Activated T-cell treated with anti-CD3 and anti-CD28 coated beads, Interleukin-2, amount 50 U/mL, for 1 hour (primary cell): ENCODE measurements around the gene MTUS2.

Experiments used
- DNase-seq: peaks from one replicate; pipeline ENCODE4 v3.0.0-alpha.2; 2020

Gene MTUS2

GRCh38 chr13:29266261-29266660 lies 446.1 kb downstream of the MTUS2 start:
- no peak for DNase-seq

DNA sequence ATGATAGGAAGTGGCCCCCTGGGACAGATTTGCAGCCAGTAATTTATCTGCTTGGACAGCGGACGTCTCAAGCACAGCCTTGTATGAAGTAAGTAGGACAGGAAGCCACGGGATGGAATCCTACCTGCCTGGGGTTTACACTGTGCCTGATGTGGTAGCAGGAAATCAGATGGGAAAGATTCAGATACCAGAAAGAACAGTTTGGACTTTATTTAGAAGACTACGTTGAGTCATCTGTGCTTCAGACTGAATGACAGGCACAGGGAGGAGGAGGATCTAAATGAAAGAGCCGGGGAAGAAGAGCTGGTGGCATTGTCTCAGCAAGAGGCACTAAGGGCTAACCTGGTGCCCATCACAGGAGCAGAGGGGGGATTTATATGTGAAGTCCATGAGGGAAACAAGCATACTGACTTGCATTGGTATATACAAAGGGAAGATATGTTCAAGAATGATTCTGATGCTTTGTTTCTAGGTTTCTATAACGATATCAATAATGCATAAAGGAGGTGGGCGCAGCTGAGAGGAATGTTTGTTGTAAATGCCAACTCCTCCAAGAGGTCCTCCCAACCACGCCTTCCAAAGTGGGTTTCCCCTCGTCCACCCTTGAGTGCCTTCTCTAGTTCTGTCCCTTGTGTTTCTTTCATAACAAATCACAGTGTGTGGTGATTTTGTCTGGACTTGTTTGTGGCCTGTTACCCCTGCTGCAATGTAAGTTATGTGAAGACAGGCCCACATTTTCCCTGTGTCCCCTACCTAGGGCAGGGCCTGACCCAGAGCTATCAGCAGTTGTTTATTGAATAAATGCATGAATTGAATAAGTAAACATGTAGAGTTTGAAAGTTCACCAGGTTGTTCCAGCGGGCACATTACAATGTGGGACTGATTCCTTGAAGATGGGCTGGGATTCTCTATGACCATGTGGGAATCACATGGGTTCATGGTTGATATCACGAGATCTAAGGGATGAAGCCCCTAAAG lies 446.9 kb downstream of the MTUS2 start:
- no peak for DNase-seq

DNA sequence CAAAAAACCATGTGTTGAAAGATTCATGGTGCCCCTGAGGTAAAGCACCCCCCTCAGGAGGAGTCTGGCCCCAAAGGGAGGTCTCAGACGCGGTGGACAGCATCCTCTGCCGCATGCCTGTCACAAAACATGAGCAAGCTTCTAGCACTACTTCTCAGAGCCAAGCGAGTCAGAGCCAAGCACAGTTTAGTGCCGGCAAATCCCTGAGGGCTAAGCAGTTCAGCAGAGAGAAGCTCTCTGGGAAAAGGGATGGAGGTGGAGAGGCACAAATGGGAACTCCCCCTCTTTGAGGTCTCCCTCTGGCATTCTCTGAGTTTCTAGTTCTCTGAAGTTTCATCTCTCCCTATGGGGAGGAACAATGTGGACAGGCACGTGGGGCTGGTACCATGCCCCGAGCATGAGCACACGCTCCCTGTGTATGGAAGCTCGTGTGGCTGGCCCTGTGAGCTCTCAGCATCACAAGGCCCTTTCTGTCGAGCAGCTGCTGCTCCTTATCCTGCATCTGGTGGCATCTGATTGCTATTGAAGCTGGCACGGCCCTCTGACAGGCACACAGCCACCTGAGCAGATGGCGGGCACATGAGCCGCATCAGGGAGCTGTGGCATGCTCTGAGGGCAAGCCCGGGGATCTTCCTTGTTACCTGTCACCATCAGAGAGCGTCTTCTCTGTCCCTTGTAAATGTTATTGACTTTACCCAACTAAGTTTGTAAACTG lies 450.3 kb downstream of the MTUS2 start:
- DNase-seq: no peak

DNA sequence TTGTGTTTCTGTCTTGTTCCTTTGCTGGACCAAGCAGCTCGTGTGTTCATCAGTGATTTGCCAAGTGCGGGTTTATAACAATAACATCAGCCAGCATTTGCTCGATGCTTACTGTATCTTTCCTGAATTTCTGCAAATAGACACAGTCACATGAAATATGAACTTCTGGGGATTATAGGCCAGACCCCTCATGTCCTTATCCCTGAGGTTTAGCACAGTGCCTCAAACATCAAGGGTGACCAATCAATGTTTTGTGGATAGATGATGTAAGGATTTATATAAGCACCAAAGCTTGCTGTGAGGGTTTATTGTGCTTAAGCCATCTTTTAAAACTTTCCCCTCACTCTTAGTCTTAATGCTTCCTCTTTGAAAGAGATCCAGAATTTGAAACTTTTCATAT lies 451.5 kb downstream of the MTUS2 start:
- DNase-seq: no peak

DNA sequence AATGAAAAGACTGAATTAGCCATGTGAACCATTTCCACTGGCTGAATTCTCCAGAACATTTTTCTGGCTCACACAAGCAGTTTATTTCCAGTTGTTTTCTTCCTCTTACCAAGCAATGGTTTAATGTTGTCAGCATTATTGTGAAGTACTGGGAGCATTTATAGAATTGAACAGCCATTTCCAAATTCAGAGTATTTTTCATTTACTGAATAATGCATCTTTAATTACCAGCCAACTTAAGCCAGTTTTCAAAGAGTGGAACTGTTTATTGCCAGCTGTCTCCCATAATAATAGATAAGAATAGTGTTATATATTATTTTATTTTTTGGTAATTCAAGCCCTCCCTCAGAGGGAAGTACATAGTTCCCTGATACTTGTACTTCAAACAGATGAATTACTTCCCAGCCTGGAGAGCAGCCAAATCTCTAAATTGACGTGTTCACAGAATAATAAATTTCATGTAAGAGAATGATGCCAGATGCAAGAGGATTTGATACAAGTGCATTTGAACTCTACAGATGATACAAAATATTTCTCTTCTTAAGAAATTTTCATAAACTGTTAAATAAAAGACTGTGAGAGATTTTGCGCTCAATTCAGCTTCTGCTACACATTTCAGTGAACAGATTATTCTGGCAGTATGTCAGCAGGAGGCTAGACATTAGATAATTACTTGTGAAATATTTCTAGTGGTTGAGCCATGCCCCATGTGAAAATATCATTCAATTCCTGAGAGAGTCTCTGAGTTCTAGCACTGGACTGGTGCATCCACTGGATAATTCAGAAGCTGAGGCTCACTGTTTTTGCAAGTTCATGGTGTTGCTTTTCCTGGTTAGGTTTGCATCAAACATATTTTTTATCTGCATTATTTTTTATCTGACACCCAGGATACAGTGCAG lies 459.5 kb downstream of the MTUS2 start:
- DNase-seq: no peak

DNA sequence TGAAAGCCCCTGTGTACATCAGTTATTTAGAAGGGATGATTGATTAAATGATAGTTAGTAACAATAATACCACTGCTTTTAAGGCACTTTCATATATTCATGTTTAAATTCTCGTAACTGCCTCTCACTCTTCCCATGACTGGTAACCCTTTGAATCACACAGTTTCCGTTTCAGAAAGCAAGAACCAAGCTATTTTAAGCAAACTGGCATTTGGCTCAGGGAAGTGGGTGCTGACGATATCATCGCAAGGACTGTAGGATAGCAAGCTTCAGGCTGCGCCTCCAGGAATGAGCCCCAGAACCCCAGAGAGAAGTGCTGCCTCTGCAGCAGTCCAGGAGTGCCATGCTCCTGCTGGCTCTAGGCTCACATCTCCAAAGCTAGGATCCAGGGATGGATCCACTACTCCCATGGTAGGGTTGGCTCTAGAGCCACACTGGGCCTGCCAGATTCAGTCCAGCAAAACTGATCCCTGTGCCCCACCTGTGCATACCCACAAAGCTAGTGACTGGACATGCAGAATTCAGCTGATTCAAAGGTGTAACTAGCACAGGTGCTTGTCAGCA lies 461.9 kb downstream of the MTUS2 start:
- DNase-seq: no peak

GRCh38 chr13:29284726-29285125 lies 464.6 kb downstream of the MTUS2 start:
- DNase-seq: no peak

DNA sequence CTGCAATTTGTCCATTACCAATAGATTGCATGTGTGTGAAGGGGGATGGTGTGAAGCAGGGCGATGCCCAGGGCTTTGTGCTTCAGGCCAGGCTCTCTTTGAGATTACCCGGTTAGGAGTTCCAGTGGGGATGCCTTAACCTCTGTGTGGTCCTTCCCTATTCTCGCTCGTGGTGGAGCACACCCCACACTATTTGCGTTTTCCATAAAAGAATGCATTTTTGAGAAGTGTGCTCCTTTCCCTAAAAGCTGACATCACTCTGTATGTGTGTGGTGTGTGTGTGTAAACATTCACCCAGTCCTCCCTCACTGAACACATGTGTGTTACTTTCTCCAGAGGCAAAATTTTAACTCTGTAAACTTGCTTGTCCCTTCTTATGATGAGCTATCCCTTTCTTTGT lies 467.1 kb downstream of the MTUS2 start:
- no peak for DNase-seq

GRCh38 chr13:29292045-29292444 lies 471.9 kb downstream of the MTUS2 start:
- no peak for DNase-seq

DNA sequence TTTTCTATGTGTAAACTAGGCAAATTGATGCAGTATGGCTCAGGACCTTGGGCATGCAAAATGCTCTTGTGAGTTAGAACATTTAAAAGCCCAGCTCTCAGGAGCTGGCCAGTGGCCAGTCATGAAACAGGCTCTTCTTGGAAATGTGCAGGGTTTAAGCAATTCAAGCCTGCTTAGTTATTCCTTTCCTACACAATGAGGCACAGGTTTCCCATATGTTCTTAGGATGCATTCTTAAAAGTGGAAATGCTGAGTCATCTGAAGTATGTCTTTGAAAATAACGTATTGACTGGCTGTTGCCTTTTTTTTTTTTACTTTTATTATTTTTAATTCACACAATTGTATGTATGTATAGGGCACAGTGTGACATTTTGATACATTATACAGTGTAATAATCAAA lies 474.7 kb downstream of the MTUS2 start:
- DNase-seq: no peak

GRCh38 chr13:29301027-29301426 lies 480.9 kb downstream of the MTUS2 start:
- DNase-seq: no peak

GRCh38 chr13:29304148-29304547 lies 484.0 kb downstream of the MTUS2 start:
- DNase-seq: no peak

- DNase-seq: no peak
Observed at GRCh38 chr13:29310806-29311205, 490.7 kb downstream of the MTUS2 start.

- DNase-seq: no peak
Observed at GRCh38 chr13:29315847-29316246, 495.7 kb downstream of the MTUS2 start.

- DNase-seq: no peak
Observed at GRCh38 chr13:29317828-29318227, 497.7 kb downstream of the MTUS2 start.

DNA sequence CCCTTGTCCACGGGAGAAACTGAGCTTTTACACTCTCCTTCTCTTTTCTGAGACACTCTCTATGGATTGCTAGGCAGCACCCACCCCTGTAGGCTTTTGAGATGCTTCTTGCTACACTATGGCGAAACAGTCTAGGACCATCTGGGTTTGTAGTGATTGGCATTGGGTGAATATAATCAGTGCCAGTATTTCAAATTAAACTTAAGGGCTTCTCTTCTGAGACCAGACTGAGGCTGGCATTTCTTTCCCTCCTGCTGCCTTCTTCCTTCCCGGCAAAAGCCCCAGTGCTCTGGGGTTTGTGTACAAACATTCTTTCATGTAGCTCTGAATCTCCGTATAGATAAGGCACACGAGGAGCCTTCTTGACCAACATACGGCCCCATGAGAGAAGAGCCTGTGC lies 498.6 kb downstream of the MTUS2 start:
- no peak for DNase-seq

DNA sequence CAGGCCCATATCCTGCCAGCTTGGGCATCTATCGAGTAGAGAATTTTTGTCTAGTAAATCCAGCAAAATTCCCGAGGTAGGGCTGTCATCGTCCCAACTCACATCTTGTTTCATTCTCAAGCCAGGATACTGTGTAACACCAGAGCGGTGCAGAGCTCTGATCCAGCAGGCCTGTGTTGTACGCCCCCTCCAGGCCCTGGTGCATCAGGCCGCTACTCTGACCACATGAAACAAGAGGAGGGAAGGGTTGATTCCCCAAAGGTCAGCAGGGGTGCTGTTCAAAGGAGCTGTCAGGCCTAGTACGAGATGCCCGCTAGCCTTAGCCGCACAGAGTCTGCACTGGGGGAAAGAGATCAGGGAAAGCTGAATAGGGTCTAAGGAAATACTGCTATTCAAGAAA lies 499.3 kb downstream of the MTUS2 start:
- no peak for DNase-seq

- DNase-seq: no peak
Observed at GRCh38 chr13:29323954-29324353, 503.8 kb downstream of the MTUS2 start.

- DNase-seq: no peak
Observed at GRCh38 chr13:29324601-29325000, 504.5 kb downstream of the MTUS2 start.

DNA sequence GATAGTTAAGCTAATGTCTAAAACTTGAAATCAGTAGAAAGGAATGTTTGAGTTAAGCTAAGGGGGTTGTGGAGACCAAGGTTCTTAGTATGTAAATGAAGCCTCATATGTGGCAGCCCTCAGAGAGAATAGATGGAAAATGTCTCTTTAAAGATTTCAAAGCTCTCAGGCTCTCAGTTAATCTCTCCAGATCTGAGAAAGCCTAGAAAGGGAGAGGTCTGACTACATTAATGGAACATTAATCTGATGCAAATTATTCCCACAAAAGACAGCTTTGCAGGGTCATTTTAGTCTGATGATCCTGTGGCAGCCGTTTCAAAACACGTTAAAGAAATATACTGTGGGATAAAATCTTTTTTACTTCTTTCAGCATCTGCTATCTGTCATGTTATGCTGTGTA lies 508.4 kb downstream of the MTUS2 start:
- no peak for DNase-seq

DNA sequence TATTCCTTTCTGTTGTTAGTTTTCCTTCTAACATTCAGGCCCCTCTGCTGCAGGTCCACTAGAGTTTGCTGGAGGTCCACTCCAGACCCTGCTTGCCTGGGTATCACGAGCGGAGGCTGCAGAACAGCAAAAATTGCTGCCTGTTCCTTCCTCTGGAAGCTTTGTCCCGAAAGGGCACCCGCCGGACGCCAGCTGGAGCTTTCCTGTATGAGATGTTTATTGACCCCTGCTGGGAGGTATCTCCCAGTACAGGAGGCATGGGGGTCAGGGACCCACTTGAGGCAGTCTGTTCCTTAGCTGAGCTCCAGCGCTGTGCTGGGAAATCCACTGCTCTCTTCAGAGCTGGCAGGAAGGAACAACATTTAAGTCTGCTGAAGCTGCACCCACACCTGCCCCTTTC lies 516.2 kb downstream of the MTUS2 start:
- DNase-seq: no peak

DNA sequence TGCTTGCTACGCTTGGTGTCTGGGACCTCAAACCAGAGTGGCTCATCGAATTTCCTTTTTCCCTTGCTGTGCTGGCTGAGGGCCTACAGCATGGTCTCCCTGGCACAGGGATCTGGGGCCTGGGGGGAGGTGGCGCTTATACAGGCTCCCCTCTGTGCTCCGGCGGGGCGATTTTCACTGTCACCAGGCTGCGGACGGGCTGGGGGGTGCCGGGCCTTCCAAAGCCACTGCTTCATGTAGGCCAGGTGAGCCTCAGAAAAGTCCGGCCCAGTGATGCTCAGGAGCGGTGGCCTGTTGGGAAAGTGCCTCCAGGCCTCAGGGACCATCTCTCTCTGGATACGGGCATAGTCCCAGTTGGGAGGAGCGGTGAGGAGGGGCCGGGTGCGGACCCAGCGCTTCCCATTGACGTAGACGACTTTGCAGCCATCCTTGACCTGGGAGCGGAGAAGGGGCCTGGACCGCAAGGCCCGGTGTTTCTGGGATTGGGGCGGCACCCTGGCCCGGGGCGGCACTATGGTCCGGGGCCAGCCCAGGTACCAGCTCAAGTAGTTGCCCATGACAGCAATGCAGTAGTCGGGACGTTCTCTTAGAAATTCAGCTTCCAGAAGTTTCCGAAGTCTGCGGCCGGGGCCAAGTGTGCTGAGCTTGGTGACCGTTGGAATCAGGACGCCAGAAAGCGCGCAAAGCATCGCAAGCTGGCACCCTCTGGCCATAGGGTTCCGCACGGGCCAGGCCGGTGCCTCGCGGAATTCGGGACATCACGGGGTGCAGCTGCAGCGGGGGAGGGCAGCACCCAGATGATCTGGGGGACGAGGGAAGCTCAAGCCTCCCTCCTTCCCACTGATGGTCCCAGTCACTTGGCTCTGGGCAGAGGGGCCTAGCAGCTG lies 519.5 kb downstream of the MTUS2 start:
- DNase-seq: no peak
